ENCODE data around the gene CMTM2.

- TF ChIP-seq CTCF (IDR thresholded peaks at IDR 0.05; ENCODE audit: insufficient read depth, low read length) (no peak), POLR2AphosphoS5 (IDR thresholded peaks at IDR 0.05; ENCODE audit: low read depth) (no peak), REST (IDR thresholded peaks at IDR 0.05; ENCODE audit: insufficient replicate concordance, low read depth) (no peak)
Observed at GRCh38 chr16:66600477-66600876, 21.2 kb downstream of the CMTM2 start.
